Measurements from ENCODE around the gene FBXO7.
"Not testable (repeated sequence)": the region's sequence is repeated elsewhere in the genome, so short reads cannot be mapped to it uniquely, and the experiment has no call there.

Gene FBXO7

GRCh38 chr22:32474635-32475467, at the start of gene FBXO7:
Gene FBXO7, plus strand, starts transcription at chr22:32474811. Its CDS starts 192 bp downstream, at chr22:32475003.
- peak; percentile 90 for DNase-seq (ENCODE audit: low read depth)

DNA sequence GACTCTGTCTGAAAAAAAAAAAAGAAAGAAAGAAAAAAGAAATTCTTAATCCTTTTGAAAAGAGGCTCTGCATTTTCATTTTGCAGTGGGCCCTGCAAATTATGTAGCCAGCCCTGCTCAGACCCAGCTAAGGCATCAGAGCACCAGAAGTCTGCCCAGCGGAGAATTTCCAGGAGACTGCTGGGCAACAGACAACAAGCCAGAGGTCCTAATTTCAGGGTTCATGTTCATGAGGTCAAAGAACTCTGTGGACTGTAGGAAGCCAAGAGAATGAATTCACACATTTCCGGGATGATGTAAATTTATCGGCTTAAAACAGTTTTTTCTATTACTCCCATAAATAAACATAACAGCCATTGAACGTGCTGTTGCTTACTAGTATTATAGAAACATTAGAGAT, 47.7 kb upstream of the FBXO7 start:
- no peak for DNase-seq (ENCODE audit: low read depth)

DNA sequence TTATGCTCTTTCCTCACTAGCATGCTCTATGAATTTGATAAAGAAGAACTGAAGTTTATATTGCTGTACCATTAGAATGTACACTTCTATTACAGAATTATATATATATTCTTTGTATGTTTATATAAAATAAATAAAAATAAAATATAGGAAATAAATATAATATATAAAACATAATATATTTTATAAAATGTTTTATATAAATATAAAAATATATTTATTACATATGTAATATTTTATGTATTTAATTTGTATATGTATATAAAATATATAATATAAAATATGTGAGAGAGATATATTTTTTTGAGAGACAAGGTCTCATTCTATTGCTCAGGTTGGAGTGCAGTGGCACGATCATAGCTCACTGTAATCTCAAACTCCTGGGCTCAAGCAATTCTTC, 44.3 kb upstream of the FBXO7 start:
- DNase-seq (ENCODE audit: low read depth): no peak

GRCh38 chr22:32444068-32444467, 30.5 kb upstream of the FBXO7 start:
- no peak for DNase-seq (ENCODE audit: low read depth)

DNA sequence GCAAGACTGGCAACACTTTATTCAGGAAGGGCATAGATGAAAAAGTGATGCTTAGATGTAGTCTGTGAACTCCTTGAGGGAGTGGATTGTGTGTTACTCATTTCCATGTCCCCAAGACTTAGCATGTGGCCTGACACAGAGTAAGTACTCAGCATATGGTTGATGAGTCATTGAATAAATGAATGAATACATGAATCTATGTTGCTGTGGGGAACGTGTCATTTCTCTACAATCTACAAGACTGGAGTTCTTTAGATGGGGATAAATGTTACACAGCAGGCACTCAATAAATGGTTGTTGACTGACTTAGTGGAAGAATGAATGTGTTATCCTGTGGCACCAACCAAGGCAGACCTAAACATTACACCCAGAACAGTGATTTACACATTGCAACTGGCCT, 28.3 kb upstream of the FBXO7 start:
- no peak for DNase-seq (ENCODE audit: low read depth)

DNA sequence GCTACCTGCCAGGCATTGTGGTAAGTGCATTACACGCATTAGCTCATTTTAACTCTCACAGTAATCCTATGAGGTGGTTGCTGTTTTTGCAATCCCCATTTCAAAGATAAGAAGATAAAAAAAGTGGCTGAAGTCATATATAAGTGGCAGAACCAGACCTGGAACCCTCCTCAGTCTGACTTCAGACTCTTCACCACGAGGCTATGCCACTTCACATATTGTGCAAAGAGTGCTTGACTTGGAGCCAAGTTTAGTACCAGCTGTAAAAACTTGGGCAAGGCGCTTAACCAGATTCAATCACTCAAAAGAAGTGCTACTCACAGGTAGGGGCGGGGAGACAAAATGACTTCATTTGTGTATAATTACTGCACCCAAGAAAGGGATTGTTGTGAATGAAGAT, 25.6 kb upstream of the FBXO7 start:
- DNase-seq (ENCODE audit: low read depth): no peak

DNA sequence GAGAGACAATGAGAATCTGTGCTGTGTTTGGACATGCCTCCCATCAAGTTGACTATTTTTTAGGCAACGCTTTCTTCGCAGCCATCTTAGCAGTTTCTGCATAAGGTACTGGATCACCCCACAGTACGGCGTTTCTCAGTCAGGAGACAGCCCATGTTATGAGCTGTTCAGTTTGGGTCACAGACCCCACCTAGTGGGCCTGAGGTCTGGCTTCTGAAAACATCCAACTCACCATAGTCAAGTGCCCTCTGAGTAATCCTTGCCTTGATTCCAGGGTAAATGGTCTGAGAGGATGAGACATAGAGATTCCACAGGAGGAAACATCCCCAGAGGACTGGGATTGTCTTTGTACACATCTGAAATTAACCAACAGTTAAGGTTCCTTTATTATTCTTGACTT, 17.6 kb upstream of the FBXO7 start:
- DNase-seq (ENCODE audit: low read depth): no peak

DNA sequence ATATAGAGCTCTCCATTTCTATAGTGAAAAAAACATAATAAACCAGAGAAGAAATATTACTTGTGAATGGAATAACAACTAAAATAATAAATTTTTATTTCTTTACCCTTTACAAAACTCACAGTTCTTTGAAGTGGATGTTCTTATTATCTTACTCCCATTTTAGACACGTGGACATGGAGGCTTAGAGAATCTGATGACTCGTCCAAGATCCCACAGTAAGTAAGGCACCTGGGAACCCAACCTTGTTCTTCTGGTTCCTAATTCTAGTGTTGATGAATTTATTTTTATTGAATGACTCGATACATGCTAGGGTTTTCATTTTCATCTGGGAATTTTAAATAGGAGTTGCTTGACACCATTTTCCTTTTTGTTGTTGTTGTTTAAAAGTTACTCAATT, 12.2 kb upstream of the FBXO7 start:
- no peak for DNase-seq (ENCODE audit: low read depth)

- no peak for DNase-seq (ENCODE audit: low read depth)
Observed at GRCh38 chr22:32465661-32466060, 8.9 kb upstream of the FBXO7 start.

DNA sequence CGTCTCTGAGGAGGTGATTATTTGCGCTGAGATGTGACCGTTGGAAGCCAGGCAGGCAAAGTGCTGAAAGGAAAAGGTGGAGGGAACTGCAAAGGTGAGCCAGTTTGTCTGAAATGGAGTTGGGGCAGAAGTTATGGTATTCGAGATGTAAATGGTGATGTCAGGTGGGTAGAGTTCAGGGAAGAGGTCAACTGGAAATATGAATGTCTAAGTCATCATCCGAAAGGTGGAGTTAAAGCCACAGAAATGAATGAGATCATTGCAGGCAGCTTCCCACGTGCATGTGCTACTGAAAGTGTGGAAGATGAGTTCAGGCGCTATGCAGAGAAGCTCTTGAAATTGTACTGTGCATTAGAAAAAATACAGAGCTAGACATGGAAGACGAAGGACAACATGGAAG, 8.1 kb upstream of the FBXO7 start:
- DNase-seq (ENCODE audit: low read depth): no peak

DNA sequence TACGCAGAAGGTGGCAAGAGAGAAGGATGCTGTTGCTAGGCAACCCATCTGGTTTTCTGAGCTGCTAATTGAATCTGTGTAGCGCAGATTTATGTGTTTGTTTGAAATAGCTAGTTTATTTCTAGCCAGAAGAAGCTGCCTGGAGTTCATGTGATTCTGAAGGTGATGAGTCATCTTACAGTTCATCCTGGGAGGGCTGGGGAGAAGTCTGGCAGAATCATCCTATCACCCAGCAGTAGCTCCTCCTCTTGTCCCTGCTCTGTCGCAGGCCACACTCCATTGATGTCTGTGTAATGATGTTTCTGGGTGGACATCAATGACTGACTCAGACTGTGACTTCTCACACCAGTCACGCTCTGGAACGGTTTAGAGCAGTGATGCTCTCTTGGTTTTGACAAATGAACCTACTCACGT, 4.8 kb upstream of the FBXO7 start:
- peak; percentile 55 for DNase-seq (ENCODE audit: low read depth)

DNA sequence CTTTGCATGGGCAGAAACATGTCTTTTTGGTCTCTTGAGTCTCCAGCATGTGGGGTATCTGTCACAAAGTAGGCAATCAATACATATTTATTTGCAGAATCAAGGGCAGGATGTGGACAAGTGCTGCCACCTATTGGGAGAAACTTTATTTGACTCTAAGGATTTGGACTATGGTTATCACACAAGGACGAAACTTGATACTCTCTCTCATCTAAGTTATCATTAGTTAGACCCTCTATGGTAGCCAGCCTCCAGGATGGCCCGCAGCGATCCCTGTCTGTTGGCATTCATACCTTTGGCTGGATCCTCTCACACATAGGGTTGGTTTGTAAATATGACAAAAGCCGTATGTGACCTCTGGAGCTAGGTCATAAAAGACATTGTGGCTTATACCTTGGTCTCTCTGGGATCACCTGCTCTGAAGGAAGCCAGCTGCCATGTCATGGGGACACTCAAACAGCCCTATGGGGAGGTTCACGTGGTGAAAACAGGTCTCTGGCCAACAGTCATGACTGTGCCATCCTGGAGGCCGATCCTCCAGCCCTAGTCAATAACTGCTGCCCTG, 1.1 kb upstream of the FBXO7 start:
- peak; percentile 24 for DNase-seq (ENCODE audit: low read depth)

DNA sequence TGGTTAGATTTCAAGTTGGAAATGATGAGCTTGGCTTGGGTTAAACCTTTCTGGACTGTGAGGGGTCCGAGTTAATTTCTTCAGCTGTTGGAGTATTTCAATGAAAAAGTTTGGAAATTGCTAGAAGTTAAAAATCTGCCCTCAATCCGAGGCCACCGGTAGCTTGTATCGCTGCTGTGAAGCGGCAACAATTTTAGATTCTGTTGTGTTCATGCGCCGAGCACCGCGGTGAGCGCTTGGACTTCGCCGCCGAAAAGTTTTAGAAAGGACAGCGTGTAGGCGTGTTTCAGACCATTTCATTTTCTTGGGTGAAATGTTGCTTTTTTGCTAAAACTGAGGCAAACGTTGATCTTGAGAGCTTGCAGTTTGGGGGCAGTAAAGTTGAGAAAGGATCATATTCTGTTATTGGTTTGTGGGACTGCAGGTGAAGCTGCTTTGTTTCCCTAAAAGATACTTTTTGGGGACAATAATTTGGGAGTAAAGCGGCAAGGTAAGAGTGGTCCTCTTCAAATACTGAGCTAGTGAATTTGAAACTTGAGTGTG, 928 bp downstream of the FBXO7 start:
- no peak for DNase-seq (ENCODE audit: low read depth)

GRCh38 chr22:32476281-32477195, 1.9 kb downstream of the FBXO7 start:
- DNase-seq (ENCODE audit: low read depth): no peak

DNA sequence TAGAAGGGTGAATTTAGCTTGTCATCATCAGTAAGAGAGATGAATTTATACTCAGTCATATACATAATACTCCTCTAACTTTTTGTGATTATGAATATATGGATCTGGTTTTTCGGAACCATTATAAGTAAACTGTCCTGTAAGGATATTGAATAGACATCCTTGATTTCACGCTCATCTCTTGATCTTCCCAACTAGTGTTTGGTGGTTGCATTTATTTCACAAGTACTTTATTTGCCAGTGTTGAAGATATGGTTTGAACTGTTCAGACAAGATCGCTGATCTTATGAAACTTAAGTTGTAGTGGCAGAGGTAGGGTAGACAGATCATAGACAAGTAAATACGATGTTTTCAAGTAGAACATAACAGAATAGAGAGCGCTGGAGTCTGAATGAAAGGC, 3.0 kb downstream of the FBXO7 start:
- no peak for DNase-seq (ENCODE audit: low read depth)

DNA sequence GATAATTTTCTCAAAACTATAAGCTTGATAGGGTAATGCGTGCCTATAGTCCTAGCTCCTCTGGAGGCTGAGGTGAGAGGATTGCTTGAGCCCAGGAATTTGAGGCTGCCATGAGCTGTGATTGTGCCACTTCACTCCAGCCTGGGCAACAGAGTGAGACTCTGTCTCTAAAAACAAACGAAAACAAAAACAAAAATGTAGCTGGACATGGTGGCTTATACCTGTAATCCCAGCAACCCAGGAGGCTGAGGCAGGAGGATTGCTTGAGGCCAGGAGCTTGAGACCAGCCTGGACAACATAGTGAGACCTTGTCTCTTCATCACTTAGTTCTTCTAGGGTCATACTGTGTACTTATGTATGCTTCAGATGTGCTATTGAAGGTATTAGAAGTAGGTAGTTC, 3.9 kb downstream of the FBXO7 start:
- not testable (repeated sequence) for DNase-seq (ENCODE audit: low read depth)

DNA sequence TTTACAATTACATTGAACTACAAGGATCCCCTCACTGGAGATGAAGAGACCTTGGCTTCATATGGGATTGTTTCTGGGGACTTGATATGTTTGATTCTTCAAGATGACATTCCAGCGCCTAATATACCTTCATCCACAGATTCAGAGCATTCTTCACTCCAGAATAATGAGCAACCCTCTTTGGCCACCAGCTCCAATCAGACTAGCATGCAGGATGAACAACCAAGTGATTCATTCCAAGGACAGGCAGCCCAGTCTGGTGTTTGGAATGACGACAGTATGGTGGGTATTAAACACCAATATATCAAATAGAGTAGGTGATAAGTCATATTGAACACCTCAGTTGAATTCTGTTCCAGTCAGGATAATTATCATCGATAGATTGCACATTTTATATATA, 4.4 kb downstream of the FBXO7 start:
- DNase-seq (ENCODE audit: low read depth): no peak

- DNase-seq (ENCODE audit: low read depth): no peak
Observed at GRCh38 chr22:32480238-32480637, 5.6 kb downstream of the FBXO7 start.

GRCh38 chr22:32482708-32483107, 8.1 kb downstream of the FBXO7 start:
- DNase-seq (ENCODE audit: low read depth): no peak

- no peak for DNase-seq (ENCODE audit: low read depth)
Observed at GRCh38 chr22:32486656-32487390, 12.2 kb downstream of the FBXO7 start.

GRCh38 chr22:32487461-32487860, 12.8 kb downstream of the FBXO7 start:
- DNase-seq (ENCODE audit: low read depth): no peak

DNA sequence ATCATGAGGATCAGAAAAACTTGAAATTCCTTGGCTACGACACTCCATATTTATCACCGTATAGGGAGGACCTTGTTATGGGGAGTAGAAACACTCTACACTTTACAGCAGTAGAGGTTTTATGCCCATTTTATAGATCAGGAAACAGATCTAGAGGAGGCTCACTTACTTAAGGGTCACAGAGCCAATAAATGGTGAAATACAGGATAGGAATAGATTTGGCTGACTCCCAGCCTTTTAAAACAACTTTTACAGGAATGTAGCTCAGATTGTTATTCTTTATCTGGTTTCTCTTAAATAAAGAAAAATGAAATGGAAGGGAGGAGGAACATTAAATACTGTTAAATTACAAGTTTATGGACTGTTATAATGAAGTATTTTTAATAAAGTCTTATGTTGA, 14.8 kb downstream of the FBXO7 start:
- no peak for DNase-seq (ENCODE audit: low read depth)

All from stromal cell of bone marrow (primary cell).